Smooth muscle cell (in vitro differentiated cells): ENCODE measurements around the gene HHAT. TPM values are rescaled to one million over a fixed set of nuclear protein-coding genes. Genes with fewer than 3 reads are reported as not detected.

Source experiments
- DNase-seq: peaks from one replicate; lab custom pipeline; 2025; ENCODE audit not compliant: unreplicated experiment; lab: John Stamatoyannopoulos, UW
- H2AFZ ChIP-seq: fragments of 200-600 bp; sonication (generic); 2 replicates; pipeline ENCODE4 v1.6.0; 2016; ENCODE audit warnings: antibody characterized with exemption, low read depth, mild to moderate bottlenecking
- H3F3A ChIP-seq: fragments of 200-600 bp; sonication (generic); 2 replicates; pipeline ENCODE4 v1.6.0; 2017; ENCODE audit warnings: antibody characterized with exemption, low read depth
- H3K27ac ChIP-seq: fragments of 200-600 bp; sonication (generic); 2 replicates; pipeline ENCODE4 v1.5.1; 2016; ENCODE audit warnings: low read depth, mild to moderate bottlenecking
- H3K27me3 ChIP-seq: fragments of 200-600 bp; sonication (generic); 2 replicates; pipeline ENCODE4 v1.6.1; 2016; ENCODE audit warnings: low read depth, mild to moderate bottlenecking
- H3K36me3 ChIP-seq: fragments of 200-600 bp; sonication (generic); 2 replicates; pipeline ENCODE4 v1.5.1; 2016; ENCODE audit warnings: low read depth
- H3K4me1 ChIP-seq: fragments of 200-600 bp; sonication (generic); 2 replicates; pipeline ENCODE4 v1.5.1; 2016; ENCODE audit warnings: low read depth
- H3K4me2 ChIP-seq: fragments of 200-600 bp; sonication (generic); 2 replicates; pipeline ENCODE4 v1.6.0; 2016; ENCODE audit warnings: mild to moderate bottlenecking
- H3K4me3 ChIP-seq: fragments of 200-600 bp; sonication (generic); 2 replicates; pipeline ENCODE4 v1.5.1; 2016; ENCODE audit warnings: mild to moderate bottlenecking
- H3K79me2 ChIP-seq: fragments of 200-600 bp; sonication (generic); 2 replicates; pipeline ENCODE4 v1.6.0; 2016; ENCODE audit warnings: low read depth, mild to moderate bottlenecking
- H3K9ac ChIP-seq: fragments of 200-600 bp; sonication (generic); 2 replicates; pipeline ENCODE4 v1.6.0; 2016; ENCODE audit warnings: low read depth
- H3K9me3 ChIP-seq: fragments of 200-600 bp; sonication (generic); replicated peaks from 2 replicates; pipeline ENCODE4 v1.5.1; 2016; ENCODE audit warnings: low read depth
- H4K20me1 ChIP-seq: fragments of 200-600 bp; sonication (generic); 2 replicates; pipeline ENCODE4 v1.6.0; 2016; ENCODE audit warnings: low read depth
- CTCF ChIP-seq: fragments of 200-600 bp; sonication (generic); IDR thresholded peaks from 2 replicates; pipeline ENCODE4 v1.5.1; 2017; ENCODE audit warnings: borderline replicate concordance, mild to moderate bottlenecking, antibody characterized with exemption; ENCODE audit not compliant: insufficient read depth, poor library complexity, severe bottlenecking
- WGBS: methylation state at CpG from one replicate; pipeline ENCODE4 v1.1.7; 2016; ENCODE audit warnings: low lambda C conversion rate; 5-methylcytosine and 5-hydroxymethylcytosine counted together
- polyA plus RNA-seq: library from polyadenylated mRNA; unstranded; fragments of >200 nt; fragmentation: Nextera tagmentation; extraction: Ambion mirVana; gene quantifications from 2 replicates; pipeline ENCODE4 v1.2.1, GENCODE V29; 2016
- total RNA-seq: library from RNA; depleted of rRNA; stranded (reverse); fragments of >200 nt; gene quantifications from 2 replicates; pipeline ENCODE4 v1.2.3, GENCODE V29; 2014

The HHAT gene
- total and polyA plus RNA-seq, 2 experiments from 2014 or later = 4.6 to 9.8 TPM

- WGBS = 75% methylated on average over 3 of the region's 3 CpGs
- no peak for TF ChIP-seq CTCF
- H3K9me3 ChIP-seq = no peaks in the 10 kb centered on the region
- H3K36me3 ChIP-seq = no peaks in the 10 kb centered on the region
- no peak overlapping the region for H3K4me3 ChIP-seq
- H3K27me3 ChIP-seq = no peaks in the 10 kb centered on the region
- no peak overlapping the region for H2AFZ ChIP-seq
- DNase-seq = no peak
- no peaks in the 10 kb centered on the region for H3K4me1 ChIP-seq
- H3K4me2 ChIP-seq = no peak overlapping the region
- H3K9ac ChIP-seq = no peak overlapping the region
- no peaks in the 10 kb centered on the region for H3F3A ChIP-seq
- H4K20me1 ChIP-seq = no peaks in the 10 kb centered on the region
- H3K27ac ChIP-seq = no peak overlapping the region
- H3K79me2 ChIP-seq = no peaks in the 10 kb centered on the region
Measured at GRCh38 chr1:210469441-210469840, 140.7 kb downstream of the HHAT start.

- no peaks in the 10 kb centered on the region for H3K9me3 ChIP-seq
- no peak for TF ChIP-seq CTCF
- no peaks in the 10 kb centered on the region for H3F3A ChIP-seq
- H3K4me3 ChIP-seq = no peak overlapping the region
- peak overlapping the region; percentile 26 for H3K27ac ChIP-seq
- no peaks in the 10 kb centered on the region for H3K27me3 ChIP-seq
- H3K9ac ChIP-seq = no peak overlapping the region
- no peak overlapping the region for H2AFZ ChIP-seq
- no peaks in the 10 kb centered on the region for H3K36me3 ChIP-seq
- no peak for DNase-seq
- H3K4me1 ChIP-seq = no peaks in the 10 kb centered on the region
- H3K79me2 ChIP-seq = no peaks in the 10 kb centered on the region
- no peaks in the 10 kb centered on the region for H4K20me1 ChIP-seq
- H3K4me2 ChIP-seq = no peak overlapping the region
Measured at GRCh38 chr1:210475321-210475720, 146.6 kb downstream of the HHAT start.

- H3K4me2 ChIP-seq = no peak overlapping the region
- H3K36me3 ChIP-seq = no peaks in the 10 kb centered on the region
- no peaks in the 10 kb centered on the region for H4K20me1 ChIP-seq
- WGBS = 62% methylated on average over 2 of the region's 2 CpGs
- H3F3A ChIP-seq = no peaks in the 10 kb centered on the region
- H3K9ac ChIP-seq = no peak overlapping the region
- H3K4me1 ChIP-seq = no peaks in the 10 kb centered on the region
- no peak for DNase-seq
- H3K4me3 ChIP-seq = no peak overlapping the region
- H3K79me2 ChIP-seq = no peaks in the 10 kb centered on the region
- H3K27ac ChIP-seq = peak overlapping the region; percentile 26
- TF ChIP-seq CTCF = no peak
- no peaks in the 10 kb centered on the region for H3K9me3 ChIP-seq
- H3K27me3 ChIP-seq = no peaks in the 10 kb centered on the region
- H2AFZ ChIP-seq = no peak overlapping the region
Measured at GRCh38 chr1:210475806-210476205, 147.1 kb downstream of the HHAT start.

- Histone ChIP-seq H3K4me1 (no peaks in the 10 kb centered on the region), H3K9ac (no peak overlapping the region), H2AFZ (no peak overlapping the region), H3K27ac (peak overlapping the region; percentile 26), H3K79me2 (no peaks in the 10 kb centered on the region), H3K4me2 (no peak overlapping the region), H3K27me3 (no peaks in the 10 kb centered on the region), H3K36me3 (no peaks in the 10 kb centered on the region), H3F3A (no peaks in the 10 kb centered on the region), H3K9me3 (no peaks in the 10 kb centered on the region), H4K20me1 (no peaks in the 10 kb centered on the region), H3K4me3 (no peak overlapping the region)
- WGBS = 100% methylated on average over 1 of the region's 1 CpG
- TF ChIP-seq CTCF = no peak
- DNase-seq = no peak
Measured at GRCh38 chr1:210476730-210477129, 148.0 kb downstream of the HHAT start.
